Stimulated activated CD4-positive, alpha-beta T cell treated with anti-CD3 and anti-CD28 coated beads, TNF-alpha, amount 100 ng/mL, for 4 hours (primary cell): ENCODE results near the gene BRK1.
"Not testable (repeated sequence)": the region's sequence is repeated elsewhere in the genome, so short reads cannot be mapped to it uniquely, and the experiment has no call there.

ENCODE experiments used
- DNase-seq, 3 experiments: peaks; one replicate each; pipeline ENCODE4 v3.0.0-alpha.2; 2020; ENCODE audit warnings: low read depth in 3 of 3

The BRK1 gene

DNA sequence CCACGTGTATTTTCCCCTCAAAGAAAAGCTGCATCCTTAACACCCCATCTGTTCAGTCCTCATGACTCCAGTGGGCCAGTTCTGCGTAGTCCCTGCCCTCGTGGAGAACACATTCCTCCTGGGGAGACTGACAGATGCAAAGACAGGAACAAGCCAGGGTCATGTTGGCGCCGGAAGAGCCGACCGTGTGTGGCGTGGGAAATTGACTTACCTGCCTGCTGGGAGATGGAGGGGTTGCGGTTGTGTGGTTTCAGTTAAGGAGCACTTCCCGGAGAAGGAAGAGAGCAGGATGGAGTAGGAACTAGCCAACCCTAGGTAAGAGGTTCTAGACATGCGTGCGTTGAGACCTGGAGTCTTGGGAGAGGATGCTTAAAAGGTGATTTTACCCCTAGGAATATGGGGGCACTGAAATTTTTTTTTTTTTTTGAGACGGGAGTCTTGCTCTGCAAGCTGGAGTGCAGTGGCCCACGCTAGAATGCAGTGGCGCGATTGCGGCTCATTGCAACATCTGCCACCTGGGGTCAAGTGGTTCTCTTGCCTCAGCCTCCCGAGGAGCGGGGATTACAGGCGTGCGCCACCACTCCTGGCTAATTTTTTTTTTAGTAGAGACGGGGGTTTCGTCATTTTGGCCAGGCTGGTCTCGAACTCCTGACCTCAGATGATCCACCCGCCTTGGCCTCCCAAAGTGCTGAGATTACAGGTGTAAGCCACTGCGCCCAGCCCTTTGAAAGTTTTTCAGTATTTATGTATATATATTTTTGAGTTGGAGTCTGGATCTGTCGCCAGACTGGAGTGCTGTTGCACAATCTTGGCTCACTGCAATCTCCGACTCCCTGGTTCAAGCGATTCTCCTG, 27.5 kb downstream of the BRK1 start:
- no peak for DNase-seq

DNA sequence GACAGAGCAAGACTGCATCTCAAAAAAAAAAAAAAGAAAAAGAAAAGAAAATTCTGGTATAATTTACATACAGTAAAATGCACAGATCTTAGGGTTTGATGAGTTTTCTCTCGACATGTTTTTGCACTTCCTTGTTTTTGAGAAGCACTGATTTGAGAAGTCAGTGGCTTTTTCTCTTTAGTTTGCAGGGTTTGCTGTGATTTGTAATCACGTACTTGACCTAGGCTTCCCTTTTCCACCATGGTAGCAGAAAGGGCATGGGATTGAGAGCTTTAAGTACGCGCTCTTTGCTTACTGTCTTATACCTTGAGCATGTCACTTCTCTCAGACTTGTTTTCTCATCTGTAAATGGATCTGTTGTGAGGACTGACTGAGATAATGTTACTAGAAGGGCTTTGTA, 30.2 kb downstream of the BRK1 start:
- no peak for DNase-seq

DNA sequence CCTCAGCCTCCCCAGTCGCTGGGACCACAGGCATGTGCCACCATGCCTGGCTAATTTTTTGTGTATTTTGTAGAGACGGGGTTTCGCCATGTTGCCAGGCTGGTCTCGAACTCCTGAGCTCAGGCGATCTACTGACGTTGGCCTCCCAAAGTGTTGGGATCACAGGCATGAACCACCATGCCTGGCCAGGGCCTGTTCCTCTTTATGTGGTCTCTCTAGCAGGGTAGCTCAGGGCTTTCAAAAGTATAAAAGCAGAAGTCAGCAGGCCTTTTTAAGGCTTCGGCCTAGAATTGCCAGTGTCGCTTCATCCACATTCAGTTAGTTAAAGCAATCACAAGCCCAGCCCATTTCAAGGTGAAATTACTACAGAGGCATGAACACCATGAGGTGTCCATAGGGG, 33.8 kb downstream of the BRK1 start:
- DNase-seq: no peak

DNA sequence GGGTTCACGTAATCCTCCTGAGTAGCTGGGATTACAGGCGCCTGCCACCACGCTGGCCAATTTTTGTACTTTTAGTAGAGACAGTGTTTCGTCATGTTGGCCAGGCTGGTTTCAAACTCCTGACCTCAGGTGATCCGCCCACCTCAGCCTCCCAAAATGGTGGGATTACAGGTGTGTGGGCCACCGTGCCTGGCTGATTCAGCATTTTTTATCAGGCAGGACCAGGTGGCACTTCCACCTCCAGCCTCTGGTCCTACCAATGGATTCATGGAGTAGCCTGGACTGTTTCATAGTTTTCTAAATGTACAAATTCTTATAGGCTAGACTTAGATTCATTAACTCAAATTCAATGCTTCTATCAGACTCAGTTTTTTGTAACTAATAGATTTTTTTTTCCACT, 35.5 kb downstream of the BRK1 start:
- DNase-seq: no peak

DNA sequence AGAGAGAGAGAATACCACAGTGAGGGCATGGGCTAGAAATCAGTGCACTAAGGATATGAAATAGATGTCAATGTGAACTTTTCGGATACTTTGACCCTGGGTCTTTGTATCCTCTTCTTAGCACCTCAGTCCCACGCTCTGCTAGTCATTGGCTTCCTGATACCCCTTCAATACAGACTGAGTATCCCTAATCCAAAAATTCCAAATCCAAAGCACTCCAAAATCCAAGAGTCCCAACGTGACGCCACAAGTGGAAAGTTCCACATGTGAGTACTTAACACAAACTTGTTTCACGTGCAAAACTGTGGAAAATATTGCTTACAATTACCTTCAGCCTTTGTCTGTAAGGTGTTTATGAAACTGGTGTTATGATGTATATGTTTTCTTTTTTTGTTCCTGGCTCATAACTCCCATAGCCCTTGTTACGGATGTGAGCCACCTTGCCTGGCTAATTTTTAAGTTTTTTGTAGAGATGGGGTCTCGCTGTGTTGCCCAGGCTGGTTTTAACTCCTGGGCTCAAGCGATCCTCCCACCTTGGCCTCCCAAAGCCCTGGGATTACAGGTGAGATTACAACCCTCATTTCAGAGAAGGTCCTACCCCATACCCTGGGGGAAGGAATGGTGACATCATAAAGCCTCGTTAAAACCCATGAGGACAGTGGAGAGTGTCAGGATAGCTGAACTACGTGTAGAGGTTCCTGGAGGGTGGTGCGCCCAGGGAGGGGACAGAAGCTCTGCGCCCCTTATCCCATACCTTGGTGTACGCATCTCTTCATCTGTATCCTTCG, 39.1 kb downstream of the BRK1 start:
- no peak for DNase-seq

DNA sequence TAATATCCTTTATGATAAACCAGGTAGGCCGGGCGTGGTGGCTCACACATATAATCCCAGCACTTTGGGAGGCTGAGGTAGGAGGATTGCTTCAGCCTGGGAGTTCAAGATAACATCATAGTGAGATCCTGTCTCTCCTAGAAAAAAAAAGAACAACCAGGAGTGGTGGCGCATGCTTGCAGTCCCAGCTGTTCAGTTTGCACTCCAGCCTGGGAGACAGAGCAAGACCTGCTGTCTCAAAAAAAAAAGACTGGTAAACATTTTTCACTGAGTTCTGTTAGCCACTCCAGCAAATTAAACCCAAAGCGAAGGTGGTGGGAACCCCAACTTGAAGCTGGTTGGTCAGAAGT, 39.6 kb downstream of the BRK1 start:
- DNase-seq: no peak

DNA sequence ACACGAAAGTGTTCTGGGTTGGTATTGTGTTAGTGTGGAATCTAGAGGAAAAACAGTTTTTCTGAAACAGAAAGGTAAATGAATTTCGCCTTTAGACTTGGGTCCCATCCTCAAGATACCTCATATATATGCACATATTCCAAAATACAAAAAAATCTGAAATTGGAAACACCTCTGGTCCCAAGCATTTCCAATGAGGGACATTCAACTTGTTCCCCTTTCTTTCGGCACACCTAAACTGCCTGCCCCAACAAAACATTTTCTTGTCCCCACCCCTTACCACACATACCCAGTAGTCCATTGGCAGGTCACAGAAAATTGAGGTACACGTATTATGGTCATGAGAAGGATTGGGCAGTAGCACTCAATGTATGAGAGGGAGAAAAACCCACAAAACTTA, 40.2 kb downstream of the BRK1 start:
- no peak for DNase-seq

DNA sequence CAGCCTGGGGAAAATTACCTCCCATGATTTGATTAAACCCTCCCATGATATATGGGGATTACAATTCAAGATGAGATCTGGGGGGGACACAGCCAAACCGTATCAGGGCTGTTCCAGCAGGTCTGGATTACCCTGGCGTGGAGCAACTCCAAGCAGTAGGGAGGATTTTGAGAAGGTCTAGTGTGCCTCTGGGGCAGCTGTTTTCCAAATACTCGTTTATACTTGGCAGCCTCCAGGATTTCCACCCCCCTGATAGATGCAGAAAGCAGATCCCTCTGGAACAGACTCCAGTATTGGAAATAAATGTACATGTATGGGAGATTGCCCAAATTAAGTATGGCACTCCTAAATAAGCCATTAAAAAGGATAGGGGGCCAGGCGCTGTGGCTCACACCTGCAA, 41.6 kb downstream of the BRK1 start:
- no peak for DNase-seq

DNA sequence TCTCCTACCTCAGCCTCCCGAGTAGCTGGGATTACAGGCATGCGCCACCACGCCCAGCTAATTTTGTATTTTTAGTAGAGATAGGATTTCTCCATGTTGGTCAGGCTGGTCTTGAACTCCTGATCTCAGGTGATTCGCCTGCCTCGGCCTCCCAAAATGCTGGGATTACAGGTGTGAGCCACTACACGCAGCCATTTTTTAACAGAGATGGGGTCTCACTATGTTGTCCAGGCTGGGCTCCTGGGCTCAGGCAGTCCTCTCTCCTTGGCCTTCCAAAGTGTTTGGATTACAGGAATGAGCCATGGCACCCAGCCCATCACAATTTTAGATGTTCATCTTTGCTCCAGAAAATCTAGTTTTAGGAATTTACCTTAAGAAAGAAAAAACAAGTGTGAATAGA, 43.1 kb downstream of the BRK1 start:
- DNase-seq: not testable (repeated sequence)

DNA sequence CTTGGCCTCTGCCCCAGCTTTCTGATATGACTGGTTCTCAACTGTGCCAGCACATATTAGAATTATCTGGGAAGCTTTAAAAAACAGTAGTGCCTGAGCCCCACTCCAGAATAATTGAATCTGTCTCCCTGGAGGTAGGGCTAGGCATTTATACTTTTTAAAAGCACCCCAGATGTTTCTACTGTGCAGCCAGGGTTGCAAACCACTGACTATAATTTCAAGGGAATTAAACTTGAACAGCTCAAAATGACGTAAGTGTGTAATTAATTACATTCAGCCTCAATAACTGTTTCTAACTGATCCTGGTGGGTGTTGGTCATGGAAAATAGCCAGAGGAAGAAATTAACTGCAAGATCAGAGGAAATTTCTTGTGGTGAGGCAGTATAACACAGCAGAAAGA, 44.9 kb downstream of the BRK1 start:
- no peak for DNase-seq

DNA sequence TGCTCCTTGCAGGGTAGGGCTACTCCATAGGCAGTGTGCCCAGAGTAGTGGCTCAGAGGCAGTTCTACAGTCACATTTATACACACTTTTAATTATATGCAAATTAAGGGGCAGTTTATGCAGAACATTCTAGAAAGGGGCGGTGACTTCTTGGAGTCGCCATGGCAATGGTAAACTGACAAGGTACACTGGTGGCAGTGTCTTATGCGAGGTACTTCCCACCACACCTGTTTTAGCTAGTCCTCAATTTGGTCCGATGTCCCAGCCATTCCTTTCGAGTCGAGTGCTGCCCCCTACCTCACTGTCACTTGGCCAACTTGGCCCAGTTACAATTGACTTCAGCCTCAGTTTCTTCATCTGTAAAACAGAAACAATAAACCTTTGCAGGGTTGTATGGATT, 45.5 kb downstream of the BRK1 start:
- DNase-seq: no peak

DNA sequence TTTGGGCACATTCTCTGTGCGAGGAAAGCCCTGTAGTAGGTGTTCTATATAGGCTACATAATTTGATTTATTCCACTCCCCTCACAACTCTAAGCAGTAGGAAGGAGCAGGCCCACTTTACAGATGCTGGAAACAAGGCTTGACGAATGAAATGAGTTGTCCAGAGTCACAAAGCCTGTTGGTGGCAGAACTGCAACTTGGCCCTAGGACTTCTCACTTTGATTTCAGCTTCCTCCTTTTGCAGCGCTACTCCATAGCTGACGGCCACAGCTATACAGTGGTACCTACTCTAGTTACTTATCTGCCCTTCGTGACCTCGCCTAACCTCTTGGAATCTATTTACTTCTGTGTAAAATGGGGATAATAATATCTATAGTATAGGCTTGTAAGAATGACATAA, 46.7 kb downstream of the BRK1 start:
- DNase-seq: no peak

DNA sequence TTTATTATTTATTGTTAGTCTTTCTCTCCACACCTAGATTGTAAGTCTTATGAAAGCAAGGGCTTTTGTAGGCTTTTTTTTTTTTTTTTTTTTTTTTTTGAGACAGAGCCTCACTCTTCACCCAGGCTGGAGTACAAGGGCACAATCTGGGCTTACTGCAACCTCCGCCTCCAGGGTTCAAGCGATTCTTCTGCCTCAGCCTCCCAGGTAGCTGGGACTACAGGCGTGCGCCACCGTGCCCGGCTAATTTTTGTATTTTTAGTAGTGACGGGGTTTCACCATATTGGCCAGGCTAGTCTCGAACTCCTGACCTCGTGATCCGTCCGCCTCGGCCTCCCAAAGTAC, 48.7 kb downstream of the BRK1 start:
- DNase-seq: not testable (repeated sequence)

DNA sequence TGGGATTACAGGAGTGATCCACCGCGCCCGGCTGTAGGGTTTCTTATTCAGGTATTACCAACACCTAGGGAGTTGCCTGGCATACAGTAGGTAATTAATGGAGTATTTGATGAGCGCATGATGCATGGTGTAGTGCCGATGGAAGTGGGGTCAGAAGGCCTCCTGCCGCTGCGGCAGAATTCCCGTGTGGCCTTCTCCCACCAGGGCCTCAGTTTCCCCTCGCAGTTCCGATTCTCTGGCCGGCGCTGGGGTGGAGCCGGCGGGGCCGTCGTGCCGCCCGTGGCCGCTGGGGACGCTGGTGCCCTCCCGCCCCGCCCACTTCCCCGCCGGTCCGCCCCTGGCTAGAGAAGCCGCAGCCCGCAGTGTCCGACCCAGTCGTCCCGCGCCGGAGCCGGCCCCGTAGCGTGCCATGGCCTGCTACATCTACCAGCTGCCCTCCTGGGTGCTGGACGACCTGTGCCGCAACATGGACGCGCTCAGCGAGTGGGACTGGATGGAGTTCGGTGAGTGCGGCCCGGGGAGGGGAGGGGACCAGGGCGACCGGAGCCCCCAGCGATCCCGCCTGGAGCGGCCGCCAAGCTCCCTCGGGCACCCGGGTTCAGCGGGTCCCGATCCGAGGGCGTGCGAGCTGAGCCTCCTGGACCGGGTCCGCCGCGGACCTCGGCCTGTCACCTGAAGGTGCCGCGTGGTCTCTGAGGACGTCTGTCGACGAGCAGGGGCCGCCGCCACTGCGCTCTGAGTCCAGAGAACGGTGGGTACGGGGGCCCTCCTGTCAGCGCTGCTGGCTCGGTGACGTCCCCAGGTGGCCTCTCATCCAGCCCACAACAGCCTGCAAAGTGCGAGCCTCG, 49.3 kb downstream of the BRK1 start, which contains the start of gene IRAK2:
Gene IRAK2, plus strand, starts transcription at position 374 of the 848 bp plus-strand sequence. Its CDS starts 36 bp downstream, at position 410.
- peak; percentile 22 to 55 (median 27) for DNase-seq

DNA sequence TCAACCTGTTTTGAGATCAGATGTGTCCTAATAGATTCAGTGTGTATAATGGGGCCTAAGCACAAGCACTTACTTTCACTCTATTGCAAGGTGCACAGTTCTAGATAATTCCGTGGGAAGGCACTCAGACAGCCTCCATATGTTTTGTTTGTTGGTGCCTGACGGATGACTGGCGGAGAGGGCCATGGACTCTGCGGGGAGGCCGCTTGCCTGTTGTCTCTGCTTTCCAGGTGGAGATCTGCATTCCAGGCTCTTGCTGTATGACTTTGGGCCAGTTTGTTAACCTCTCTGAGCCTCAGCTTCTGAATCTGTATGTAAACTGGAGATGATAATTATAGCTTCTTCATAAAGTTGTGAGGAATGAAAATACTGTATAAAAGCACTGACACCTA, 50.7 kb downstream of the BRK1 start:
- DNase-seq: no peak

DNA sequence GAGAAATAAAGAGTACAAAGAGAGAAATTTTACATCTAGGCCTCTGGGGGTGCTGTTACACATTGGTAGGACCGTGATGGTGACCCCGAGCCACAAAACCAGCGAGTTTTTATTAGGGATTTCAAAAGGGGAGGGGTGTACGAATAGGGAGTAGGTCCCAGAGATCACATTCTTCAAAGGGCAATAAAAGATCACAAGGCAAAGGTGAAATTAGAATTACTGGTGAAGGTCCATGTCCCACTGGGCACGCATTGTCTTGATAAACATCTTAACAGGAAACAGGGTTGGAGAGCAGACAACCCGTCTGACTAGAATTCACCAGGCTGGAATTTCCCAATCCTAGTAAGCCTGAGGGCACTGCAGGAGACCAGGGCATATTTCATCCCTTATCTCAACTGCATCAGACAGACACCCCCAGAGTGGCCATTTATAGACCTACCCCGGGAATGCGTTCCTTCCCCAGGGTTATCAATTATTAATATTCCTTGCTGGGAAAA, 53.6 kb downstream of the BRK1 start:
- no peak for DNase-seq

DNA sequence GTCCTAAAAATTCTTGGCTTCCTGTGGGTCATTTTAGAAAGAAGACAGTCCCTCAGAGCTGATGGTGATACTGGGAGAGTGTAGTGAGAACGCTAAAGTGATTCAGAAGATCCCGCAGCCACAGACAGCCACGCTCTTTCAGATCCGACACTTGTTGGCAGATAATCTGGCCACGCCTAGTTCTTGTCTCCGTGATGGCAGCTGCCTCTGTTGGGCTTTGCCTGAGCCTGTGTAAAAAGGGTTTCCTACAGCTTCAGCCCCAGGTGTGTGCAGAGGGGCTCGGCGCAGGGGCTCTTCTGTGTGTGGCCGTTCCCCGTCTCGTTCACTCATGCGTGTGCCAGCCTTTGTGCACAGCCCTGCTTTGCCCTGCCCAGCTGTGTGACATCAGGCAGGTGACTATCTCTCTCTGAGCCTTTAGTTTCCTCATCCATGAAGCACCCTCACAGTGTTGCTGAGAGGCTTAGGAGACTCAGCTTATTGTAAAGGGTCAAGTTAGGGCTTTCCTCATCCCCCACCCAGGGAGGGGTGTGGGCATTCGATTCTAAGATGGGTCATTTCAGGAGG, 55.5 kb downstream of the BRK1 start:
- no peak for DNase-seq

DNA sequence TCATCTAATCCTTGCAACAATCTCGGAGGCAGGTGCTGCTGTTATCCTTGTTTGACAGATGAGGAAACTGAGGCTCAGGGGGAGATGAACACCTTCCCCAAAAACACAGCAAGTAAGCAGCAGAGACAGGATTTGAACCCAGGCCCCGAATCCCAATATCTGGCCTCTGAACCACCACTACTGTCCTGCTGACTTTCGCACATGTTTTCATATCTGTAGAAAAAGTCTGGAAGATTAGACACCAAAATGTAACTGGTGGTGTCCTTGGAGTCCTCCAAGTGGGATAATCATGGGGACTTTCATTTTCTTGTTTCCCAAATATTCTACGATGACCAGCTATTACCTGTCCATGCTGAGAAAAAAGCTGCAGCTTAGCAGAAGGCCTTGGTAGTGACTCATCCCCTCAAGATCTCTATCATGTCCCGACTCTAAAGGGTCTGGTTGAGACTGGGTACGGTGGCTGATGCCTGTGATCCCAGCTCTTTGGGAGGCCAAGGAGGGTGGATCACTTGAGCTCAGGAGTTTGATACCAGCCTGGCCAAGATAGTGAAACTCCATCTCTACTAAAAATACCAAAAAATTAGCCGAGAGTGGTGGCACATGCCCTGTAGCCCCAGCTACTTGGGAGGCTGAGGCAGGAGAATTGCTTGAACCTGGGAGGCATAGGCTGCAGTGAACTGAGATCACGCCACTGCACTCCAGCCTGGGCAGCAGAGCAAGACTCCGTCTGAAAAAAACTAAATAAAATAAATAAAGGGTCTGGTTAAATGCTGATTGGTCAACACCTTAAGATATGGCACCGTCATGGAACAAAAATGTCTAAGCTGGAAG, 57.8 kb downstream of the BRK1 start:
- no peak for DNase-seq

DNA sequence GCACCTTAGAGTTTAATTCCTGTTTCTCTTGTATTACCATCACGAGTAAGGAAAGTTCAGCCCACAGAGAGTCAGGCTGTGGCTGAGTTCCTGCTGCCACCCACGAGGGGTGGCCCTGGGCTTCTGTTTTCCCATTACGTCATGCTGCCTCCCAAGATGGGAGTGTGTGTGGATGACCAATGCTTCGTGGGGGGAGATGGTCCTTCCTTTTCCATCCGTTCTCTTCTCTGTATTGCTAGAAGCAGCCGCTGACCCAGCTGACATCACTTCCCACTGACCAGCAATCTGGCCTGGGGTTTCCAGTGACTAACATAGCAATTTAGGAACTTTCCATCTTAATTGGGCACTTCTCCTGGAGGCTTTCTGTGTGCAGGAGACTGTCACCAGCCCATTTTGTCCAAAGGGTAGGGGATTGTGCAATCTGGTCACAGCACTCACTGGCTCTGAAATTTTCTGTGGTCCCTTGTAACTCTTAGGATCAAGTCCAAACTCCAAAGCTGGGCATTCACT, 58.5 kb downstream of the BRK1 start:
- no peak for DNase-seq

DNA sequence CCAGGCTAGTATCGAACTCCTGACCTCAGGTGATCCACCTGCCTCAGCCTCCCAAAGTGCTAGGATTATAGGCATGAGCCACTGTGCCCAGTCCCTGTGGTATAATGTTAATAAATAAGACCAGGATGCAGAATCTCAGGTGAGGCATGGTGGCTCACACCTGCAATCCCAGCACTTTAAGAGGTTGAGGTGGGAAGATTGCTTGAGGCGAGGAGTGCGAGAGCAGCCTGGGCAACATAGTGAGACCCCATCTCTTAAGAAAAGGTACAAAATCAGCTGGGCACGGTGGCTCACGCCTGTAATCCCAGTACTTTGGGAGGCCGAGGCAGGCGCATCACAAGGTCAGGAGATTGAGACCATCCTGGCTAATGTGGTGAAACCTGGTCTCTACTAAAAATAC, 59.9 kb downstream of the BRK1 start:
- DNase-seq: not testable (repeated sequence)

DNA sequence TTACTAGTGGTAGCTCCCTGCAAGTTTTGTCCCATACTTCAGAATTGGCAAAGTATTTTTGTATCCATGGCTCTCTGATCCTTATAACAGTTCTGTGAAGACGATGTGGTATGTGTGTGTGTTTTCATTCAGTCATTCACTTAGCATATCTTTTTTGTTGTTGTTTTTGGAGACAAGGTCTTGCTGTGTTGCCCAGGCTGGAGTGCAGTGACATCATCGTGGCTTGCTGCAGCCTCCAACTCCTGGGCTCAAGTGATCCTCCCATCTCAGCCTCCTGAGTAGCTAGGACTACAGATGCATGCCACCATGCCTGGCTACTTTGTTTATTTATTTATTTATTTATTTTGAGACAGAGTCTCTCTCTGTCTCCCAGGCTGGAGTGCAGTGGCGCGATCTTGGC, 60.7 kb downstream of the BRK1 start:
- not testable (repeated sequence) for DNase-seq
